ENCODE results near the gene CAP1. TPM values are rescaled to one million over a fixed set of nuclear protein-coding genes. Genes with fewer than 3 reads are reported as not detected.
"Not testable (repeated sequence)": the region's sequence is repeated elsewhere in the genome, so short reads cannot be mapped to it uniquely, and the experiment has no call there.

Gene CAP1, protein sequence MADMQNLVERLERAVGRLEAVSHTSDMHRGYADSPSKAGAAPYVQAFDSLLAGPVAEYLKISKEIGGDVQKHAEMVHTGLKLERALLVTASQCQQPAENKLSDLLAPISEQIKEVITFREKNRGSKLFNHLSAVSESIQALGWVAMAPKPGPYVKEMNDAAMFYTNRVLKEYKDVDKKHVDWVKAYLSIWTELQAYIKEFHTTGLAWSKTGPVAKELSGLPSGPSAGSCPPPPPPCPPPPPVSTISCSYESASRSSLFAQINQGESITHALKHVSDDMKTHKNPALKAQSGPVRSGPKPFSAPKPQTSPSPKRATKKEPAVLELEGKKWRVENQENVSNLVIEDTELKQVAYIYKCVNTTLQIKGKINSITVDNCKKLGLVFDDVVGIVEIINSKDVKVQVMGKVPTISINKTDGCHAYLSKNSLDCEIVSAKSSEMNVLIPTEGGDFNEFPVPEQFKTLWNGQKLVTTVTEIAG
- 270 TPM for total RNA-seq

- Histone ChIP-seq H3K27me3 (ENCODE audit: insufficient read depth, low read length) (no peaks in the 10 kb centered on the region), H3K4me3 (ENCODE audit: low read length) (peak within 1 kb of the TSS; percentile 99), H3K9me3 (ENCODE audit: low read depth, low read length) (no peaks in the 10 kb centered on the region), H3K4me1 (ENCODE audit: insufficient read depth, low read length) (peaks cover 84% of the 10 kb centered on the region)
These were observed at the start of gene CAP1 for GRCh38 chr1:40040511-40041465. Gene CAP1, plus strand, starts transcription at chr1:40040729. Its CDS starts 18,618 bp downstream, at chr1:40059347.

DNA sequence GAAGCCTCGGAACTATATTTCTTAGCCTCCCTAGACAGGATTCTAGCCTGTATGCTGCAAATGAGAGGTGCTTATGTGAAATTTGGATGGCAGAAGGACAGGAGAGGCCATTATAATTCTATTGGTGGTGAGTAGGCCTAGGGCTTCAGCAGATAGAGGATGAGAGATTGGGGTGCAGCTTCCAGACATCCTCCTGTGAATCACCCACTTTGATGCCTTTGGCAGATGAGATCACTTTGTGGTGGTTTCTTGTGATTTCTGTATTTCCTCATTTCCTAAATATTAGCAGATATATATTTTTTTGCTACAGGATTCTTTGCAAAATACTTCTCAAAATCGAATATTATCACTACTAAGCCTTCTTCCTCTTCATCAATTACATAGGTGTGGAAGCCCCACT is 48.3 kb upstream of the CAP1 start:
- H3K27me3 ChIP-seq (ENCODE audit: insufficient read depth, low read length) = no peaks in the 10 kb centered on the region
- peaks cover 36% of the 10 kb centered on the region for H3K4me1 ChIP-seq (ENCODE audit: insufficient read depth, low read length)
- no peaks in the 10 kb centered on the region for H3K9me3 ChIP-seq (ENCODE audit: low read depth, low read length)
- H3K4me3 ChIP-seq (ENCODE audit: low read length) = no peak overlapping the region

- no peaks in the 10 kb centered on the region for H3K9me3 ChIP-seq (ENCODE audit: low read depth, low read length)
- no peaks in the 10 kb centered on the region for H3K27me3 ChIP-seq (ENCODE audit: insufficient read depth, low read length)
- peaks cover 36% of the 10 kb centered on the region for H3K4me1 ChIP-seq (ENCODE audit: insufficient read depth, low read length)
- H3K4me3 ChIP-seq (ENCODE audit: low read length) = no peak overlapping the region
These were observed 47.6 kb upstream of the CAP1 start for GRCh38 chr1:39992888-39993287.

DNA sequence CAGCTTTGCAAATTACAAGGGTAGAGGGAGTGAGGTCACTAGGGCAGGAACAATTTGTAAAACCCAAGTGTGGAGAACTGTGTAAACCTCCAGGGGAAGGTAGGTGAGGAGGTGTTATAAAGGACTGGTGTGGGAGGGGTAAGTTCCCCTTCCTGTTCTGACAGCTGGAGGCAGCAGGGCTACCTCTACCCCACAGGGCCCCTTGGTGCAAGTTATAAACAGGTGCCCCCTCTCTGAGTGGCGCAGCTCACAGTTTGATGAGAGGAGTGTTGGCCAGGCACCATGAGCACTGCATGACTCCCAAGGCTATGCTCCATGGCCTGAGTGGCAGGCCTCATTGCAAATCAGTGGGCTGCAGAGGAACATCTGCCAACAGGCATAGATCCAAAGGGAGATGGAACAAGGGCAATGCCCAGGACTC is 44.5 kb upstream of the CAP1 start:
- Histone ChIP-seq H3K27me3 (ENCODE audit: insufficient read depth, low read length) (no peaks in the 10 kb centered on the region), H3K4me1 (ENCODE audit: insufficient read depth, low read length) (peaks cover 33% of the 10 kb centered on the region), H3K4me3 (ENCODE audit: low read length) (no peak overlapping the region)

GRCh38 chr1:39996396-39997004 is 44.0 kb upstream of the CAP1 start:
- H3K9me3 ChIP-seq (ENCODE audit: low read depth, low read length) = no peaks in the 10 kb centered on the region
- H3K4me3 ChIP-seq (ENCODE audit: low read length) = no peak overlapping the region
- H3K4me1 ChIP-seq (ENCODE audit: insufficient read depth, low read length) = peaks cover 33% of the 10 kb centered on the region
- no peaks in the 10 kb centered on the region for H3K27me3 ChIP-seq (ENCODE audit: insufficient read depth, low read length)

More for the DNA sequence above, 44.5 kb upstream of the CAP1 start:
- no peaks in the 10 kb centered on the region for H3K9me3 ChIP-seq (ENCODE audit: low read depth, low read length)

DNA sequence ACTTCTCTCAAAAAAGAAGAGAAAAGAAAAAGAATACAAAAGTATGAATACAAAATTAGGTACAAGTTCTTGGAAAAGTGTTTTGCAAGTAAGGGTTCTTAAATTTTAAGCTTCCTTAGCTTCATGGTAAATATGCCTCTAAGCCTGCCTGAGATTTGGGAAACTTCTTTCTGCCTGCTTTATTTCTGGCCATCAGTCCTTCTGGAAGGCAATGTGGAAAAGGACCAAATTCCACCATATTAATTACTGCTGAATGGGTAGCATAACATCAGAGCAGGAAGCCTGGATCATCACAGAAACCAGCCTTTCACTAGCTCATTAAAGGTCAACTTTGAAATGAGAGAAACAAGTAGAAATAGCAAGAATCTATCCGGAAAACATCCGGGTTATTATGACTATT is 39.1 kb upstream of the CAP1 start:
- Histone ChIP-seq H3K9me3 (ENCODE audit: low read depth, low read length) (no peaks in the 10 kb centered on the region), H3K27me3 (ENCODE audit: insufficient read depth, low read length) (no peaks in the 10 kb centered on the region), H3K4me3 (ENCODE audit: low read length) (no peak overlapping the region), H3K4me1 (ENCODE audit: insufficient read depth, low read length) (peaks cover 24% of the 10 kb centered on the region)

GRCh38 chr1:40003156-40004093 is 37.1 kb upstream of the CAP1 start:
- Histone ChIP-seq H3K9me3 (ENCODE audit: low read depth, low read length) (no peaks in the 10 kb centered on the region), H3K4me3 (ENCODE audit: low read length) (no peak overlapping the region), H3K4me1 (ENCODE audit: insufficient read depth, low read length) (peaks cover 21% of the 10 kb centered on the region), H3K27me3 (ENCODE audit: insufficient read depth, low read length) (no peaks in the 10 kb centered on the region)

- H3K27me3 ChIP-seq (ENCODE audit: insufficient read depth, low read length) = no peaks in the 10 kb centered on the region
- peaks cover 21% of the 10 kb centered on the region for H3K4me1 ChIP-seq (ENCODE audit: insufficient read depth, low read length)
- H3K9me3 ChIP-seq (ENCODE audit: low read depth, low read length) = no peaks in the 10 kb centered on the region
- no peak overlapping the region for H3K4me3 ChIP-seq (ENCODE audit: low read length)
These were observed 35.7 kb upstream of the CAP1 start for GRCh38 chr1:40004857-40005256.

- H3K27me3 ChIP-seq (ENCODE audit: insufficient read depth, low read length); H3K9me3 ChIP-seq (ENCODE audit: low read depth, low read length); H3K4me3 ChIP-seq (ENCODE audit: low read length): not testable (repeated sequence)
- peaks cover 15% of the 10 kb centered on the region for H3K4me1 ChIP-seq (ENCODE audit: insufficient read depth, low read length)
These were observed 33.0 kb upstream of the CAP1 start for GRCh38 chr1:40007481-40008034.

- no peaks in the 10 kb centered on the region for H3K9me3 ChIP-seq (ENCODE audit: low read depth, low read length)
- no peak overlapping the region for H3K4me3 ChIP-seq (ENCODE audit: low read length)
- no peaks in the 10 kb centered on the region for H3K27me3 ChIP-seq (ENCODE audit: insufficient read depth, low read length)
- peaks cover 11% of the 10 kb centered on the region for H3K4me1 ChIP-seq (ENCODE audit: insufficient read depth, low read length)
These were observed 29.3 kb upstream of the CAP1 start for GRCh38 chr1:40011198-40011597.

DNA sequence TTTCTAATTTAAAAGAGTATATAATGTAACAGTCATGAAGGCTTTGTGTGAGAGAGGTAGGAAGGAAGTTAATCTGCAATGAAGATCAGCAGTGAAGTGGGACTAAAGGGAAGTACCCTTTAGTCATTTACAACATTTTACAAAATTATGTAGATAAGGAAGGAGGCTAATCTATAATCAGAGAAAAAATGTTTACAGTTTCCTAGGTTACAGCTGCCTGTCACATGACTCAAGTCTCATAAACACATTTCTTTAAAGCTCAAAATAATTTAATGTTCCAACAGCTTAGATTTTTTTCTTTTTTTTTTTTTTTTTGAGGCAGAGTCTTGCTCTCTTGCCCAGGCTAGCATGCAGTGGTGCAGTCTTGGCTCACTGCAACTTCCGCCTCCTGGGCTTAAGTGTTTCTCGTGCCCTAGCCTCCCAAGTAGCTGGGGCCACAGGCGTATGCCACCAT is 26.2 kb upstream of the CAP1 start:
- Histone ChIP-seq H3K27me3 (ENCODE audit: insufficient read depth, low read length) (no peaks in the 10 kb centered on the region), H3K4me3 (ENCODE audit: low read length) (no peak overlapping the region)

DNA sequence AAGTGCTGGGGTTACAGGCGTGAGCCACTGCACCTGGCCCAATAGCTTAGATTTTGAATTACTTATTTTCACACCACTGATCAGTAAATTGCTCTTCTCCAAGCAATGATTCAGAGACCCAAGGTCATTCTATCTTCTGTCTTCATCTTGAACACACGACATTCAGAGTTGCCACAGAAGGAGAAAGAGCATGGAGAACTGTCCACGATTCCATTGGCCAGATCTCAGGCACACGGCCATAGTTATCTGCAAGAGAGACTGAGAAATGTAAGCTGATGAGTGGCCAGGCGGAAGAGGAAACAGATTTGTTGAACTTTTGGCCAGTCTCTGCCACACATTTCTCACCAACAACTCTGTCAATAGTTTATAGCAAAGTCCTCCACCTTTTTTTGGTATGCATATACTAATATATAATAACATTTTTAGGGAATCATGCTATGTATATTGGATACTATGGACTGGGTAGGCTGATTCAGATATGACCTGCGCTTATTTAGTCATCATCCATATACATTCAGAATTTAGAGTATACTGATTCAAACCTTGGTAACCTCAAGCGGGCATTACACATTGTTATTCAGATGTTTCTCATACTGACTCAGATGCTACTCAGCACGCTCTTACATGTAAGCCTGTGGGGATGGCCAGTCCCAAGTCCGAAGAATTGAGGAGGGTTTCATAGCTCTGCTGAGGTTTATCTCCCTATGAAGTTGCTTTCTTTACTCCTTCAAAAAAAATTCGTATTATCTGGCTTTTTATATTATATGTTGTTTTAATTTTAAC is 25.5 kb upstream of the CAP1 start:
- Histone ChIP-seq H3K4me3 (ENCODE audit: low read length) (no peak overlapping the region), H3K27me3 (ENCODE audit: insufficient read depth, low read length) (no peaks in the 10 kb centered on the region), H3K4me1 (ENCODE audit: insufficient read depth, low read length) (peaks cover 11% of the 10 kb centered on the region), H3K9me3 (ENCODE audit: low read depth, low read length) (no peaks in the 10 kb centered on the region)

More for the DNA sequence above, 26.2 kb upstream of the CAP1 start:
- H3K9me3 ChIP-seq (ENCODE audit: low read depth, low read length) = no peaks in the 10 kb centered on the region
- peaks cover 11% of the 10 kb centered on the region for H3K4me1 ChIP-seq (ENCODE audit: insufficient read depth, low read length)

- H3K4me1 ChIP-seq (ENCODE audit: insufficient read depth, low read length) = peaks cover 11% of the 10 kb centered on the region
- no peaks in the 10 kb centered on the region for H3K9me3 ChIP-seq (ENCODE audit: low read depth, low read length)
- H3K4me3 ChIP-seq (ENCODE audit: low read length) = no peak overlapping the region
- H3K27me3 ChIP-seq (ENCODE audit: insufficient read depth, low read length) = no peaks in the 10 kb centered on the region
These were observed 22.5 kb upstream of the CAP1 start for GRCh38 chr1:40017951-40018575.
